ENCODE results near the gene RASD2.
"Not testable (repeated sequence)": the region's sequence is repeated elsewhere in the genome, so short reads cannot be mapped to it uniquely, and the experiment has no call there.

RASD2 gene, protein sequence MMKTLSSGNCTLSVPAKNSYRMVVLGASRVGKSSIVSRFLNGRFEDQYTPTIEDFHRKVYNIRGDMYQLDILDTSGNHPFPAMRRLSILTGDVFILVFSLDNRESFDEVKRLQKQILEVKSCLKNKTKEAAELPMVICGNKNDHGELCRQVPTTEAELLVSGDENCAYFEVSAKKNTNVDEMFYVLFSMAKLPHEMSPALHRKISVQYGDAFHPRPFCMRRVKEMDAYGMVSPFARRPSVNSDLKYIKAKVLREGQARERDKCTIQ

DNA sequence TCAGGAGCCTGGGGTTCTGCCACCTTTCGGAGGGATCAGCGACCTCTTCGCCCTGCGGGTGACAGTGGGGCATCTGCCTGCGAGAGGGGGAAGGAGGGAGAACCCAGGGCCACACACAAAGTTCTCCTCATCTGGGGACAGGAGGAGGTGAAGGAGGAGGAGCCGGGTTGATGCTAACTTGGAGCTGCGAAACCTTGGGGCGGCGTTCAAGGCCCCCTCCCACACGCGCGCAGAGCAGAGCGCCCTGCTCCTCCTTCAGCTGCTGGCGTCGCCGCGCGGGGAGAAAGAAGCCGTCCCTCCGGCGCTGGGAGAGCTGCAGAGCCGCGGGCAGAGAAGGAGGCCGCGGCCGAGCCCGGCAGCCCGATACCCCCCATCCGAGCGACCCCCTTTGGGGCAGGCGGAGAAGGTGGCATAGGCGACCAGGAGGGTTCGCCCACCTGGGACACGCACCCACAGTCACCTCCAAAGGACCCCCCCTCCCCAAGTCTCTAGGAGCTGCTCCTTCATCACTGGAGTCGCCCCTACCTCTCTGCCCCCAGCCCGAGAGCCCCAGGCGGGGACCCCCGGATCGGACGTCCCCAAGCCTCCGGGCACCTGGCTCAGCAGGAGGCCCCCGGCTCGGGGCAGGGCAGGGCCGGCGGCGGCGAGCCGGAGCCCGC lies at the start of gene RASD2:
RASD2 (plus strand) TSS at position 237 of the 659 bp plus-strand sequence. CDS start 5,979 bp downstream, outside the sequence.
- DNase-seq (ENCODE audit: insufficient read length, low spot score) (peak; percentile 63), FAIRE-seq (no peak)

GRCh38 chr22:35491061-35491907 lies 49.3 kb upstream of the RASD2 start:
- DNase-seq (ENCODE audit: insufficient read length, low spot score); FAIRE-seq: not testable (repeated sequence)

DNA sequence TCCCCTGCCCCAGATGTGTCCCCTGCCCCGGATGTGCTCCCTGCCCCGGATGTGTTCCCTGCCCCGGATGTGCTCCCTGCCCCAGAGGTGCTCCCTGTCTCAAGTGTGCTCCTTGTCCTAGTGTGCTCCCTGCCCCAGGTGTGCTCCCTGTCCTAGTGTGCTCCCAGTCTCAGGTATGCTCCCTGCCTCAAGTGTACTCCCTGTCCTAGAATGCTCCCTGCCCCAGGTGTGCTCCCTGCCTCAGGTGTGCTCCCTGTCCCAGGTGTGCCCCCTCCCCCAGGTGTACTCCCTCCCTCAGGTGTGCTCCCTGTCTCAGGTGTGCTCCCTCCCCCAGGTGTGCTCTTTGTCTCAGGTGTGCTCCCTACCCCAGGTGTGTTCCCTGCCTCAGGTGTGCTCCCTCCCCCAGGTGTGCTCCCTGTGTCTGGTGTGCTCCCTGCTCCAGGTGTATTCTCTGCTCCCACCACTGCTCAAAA lies 48.7 kb upstream of the RASD2 start:
- no peak for DNase-seq (ENCODE audit: insufficient read length, low spot score)

GRCh38 chr22:35493074-35493473 lies 47.6 kb upstream of the RASD2 start:
- no peak for DNase-seq (ENCODE audit: insufficient read length, low spot score)
- no peak for FAIRE-seq

More for the DNA sequence above, 48.7 kb upstream of the RASD2 start:
- no peak for FAIRE-seq

- FAIRE-seq; DNase-seq (ENCODE audit: insufficient read length, low spot score): not testable (repeated sequence)
These were observed 44.9 kb upstream of the RASD2 start for GRCh38 chr22:35495711-35496110.

GRCh38 chr22:35496768-35497312 lies 43.8 kb upstream of the RASD2 start:
- DNase-seq (ENCODE audit: insufficient read length, low spot score) (no peak), FAIRE-seq (no peak)

DNA sequence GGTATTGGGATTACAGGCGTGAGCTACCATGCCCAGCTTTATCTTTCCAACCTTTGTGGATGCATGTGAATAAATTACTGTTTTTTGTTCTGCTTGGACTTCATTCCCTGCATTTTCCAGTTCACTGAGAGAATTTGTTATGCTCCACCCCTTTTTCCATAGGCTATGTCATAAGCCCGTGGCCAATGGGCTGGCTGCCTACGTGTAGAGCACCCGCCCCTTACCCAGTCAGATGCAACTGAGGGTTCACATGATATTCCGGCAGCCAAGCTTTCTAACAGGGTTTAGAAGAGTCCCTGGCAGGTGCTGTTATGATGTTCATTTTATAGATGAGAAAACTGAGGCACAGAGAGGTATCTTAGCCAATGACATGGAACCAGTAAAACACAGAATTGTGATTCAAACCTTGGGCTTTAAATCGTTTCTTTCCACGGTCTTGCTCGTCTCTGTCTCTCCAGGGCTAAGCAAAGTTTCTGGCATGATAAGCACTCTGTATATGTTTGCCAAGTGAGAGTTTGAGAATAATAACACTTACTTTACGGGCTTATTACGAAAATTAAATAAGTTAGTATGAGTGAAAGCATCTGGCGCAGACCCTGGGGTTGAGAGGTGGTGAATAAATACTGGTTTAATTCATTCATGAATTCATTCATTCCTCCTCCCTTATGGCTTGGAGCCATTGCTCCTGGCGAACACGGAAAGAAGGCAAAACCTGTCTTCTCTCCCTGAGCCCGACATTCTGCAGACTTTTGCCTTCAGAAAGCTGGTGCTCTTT lies 42.4 kb upstream of the RASD2 start:
- FAIRE-seq = no peak
- DNase-seq (ENCODE audit: insufficient read length, low spot score) = no peak

- DNase-seq (ENCODE audit: insufficient read length, low spot score) = no peak
- FAIRE-seq = no peak
These were observed 37.8 kb upstream of the RASD2 start for GRCh38 chr22:35502836-35503235.

DNA sequence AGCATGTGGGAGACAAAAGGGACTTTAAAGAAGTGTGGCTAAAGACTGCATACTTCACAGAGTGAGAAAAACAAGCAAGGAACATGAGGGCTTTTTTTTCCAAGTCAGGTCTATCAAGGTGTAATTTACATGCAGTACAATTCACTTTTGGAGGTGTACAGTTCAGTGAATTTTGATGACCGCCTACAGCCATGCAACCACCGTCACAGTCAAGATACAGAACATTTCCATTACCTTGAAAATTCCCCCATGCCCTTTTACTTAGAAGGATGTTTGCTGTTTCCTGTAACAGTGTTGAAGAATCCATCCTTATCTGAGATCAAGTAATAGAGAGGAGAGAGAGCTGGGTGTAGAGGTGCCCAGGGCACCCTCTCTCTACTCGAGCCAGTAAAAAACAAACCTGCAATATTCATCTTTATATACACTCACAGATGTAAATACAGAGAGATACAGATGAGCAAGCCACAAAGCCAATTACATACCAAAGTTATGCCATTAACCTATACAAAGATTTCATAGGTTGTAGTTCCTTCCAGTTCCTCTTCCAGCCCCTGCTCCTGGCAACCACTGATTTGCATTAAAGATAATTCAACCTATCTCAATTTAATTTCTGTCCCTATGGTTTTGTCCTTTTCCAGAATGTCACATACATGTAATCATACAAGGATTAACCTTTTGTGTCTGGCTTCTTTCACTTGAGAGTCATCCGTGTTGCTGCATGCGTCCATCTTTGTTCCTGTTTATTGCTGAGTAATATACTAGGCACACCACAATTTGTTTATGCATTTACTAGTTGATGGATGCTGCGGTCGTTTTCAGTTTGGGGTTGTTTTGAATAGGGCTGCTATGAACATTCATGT lies 35.0 kb upstream of the RASD2 start:
- FAIRE-seq (no peak), DNase-seq (ENCODE audit: insufficient read length, low spot score) (no peak)

- FAIRE-seq (no peak), DNase-seq (ENCODE audit: insufficient read length, low spot score) (no peak)
These were observed 34.4 kb upstream of the RASD2 start for GRCh38 chr22:35506259-35506570.

DNA sequence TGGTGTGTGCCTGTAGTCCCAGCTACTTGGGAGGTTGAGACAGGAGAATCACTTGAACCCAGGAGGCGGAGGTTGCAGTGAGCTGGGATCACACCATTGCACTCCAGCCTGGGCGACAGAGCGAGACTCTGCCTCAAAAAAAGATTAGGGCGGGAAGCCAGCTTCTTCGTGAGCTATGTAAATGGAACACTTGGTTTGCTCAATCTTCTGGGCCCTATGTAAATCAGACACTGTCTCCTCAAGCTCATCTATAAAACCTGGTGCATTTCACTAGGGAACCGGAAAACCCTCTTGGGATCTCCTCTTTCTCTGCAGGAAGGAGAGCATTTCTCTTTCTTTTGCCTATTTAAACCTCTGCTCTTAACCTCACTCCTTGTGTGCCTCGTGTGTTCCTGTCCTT lies 32.8 kb upstream of the RASD2 start:
- not testable (repeated sequence) for DNase-seq (ENCODE audit: insufficient read length, low spot score); FAIRE-seq

GRCh38 chr22:35509451-35509850 lies 31.2 kb upstream of the RASD2 start:
- FAIRE-seq (no peak), DNase-seq (ENCODE audit: insufficient read length, low spot score) (no peak)

- FAIRE-seq (no peak), DNase-seq (ENCODE audit: insufficient read length, low spot score) (no peak)
These were observed 30.7 kb upstream of the RASD2 start for GRCh38 chr22:35509960-35510359.

DNA sequence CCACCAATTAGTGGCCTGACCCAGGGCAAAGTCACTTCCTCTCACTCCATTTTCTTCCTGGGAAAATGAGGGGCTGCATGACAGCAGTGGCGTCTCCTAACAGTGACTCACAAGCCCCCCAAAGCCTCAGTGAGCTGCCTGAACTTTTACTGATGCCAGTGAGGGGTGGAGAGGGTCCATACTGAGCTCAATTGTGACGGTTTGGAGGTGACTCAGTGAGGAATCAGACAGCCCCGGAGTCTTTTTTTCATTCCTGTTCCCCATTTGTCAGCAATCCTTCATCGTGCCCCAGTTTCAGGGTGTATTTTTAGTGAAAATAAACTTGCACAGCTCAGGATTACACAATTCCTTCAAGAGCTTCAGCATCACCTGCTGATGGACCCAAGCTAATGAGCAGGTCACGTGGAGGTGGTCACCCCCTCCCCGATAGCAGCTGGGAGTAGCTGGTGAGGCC lies 30.1 kb upstream of the RASD2 start:
- DNase-seq (ENCODE audit: insufficient read length, low spot score) (no peak), FAIRE-seq (no peak)

DNA sequence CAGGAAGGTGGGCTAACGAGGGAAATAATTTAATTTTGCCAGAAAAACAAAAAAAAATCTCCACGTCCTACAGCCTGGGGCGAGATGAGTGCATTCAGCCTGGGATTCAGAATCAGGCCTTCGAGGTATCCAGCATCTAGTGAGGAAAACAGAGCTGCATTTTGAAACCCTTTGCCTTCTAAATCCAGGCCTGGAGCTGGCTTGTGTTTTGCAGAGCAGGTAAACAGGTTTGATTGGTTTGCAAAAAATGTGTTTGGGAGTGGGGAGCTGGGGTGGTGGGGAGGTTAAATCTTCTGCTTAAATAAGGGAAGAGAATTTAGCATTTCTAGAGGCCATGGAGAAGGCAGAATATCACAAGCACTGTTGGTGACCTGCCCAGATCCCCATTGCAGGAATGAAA lies 29.7 kb upstream of the RASD2 start:
- DNase-seq (ENCODE audit: insufficient read length, low spot score) (no peak), FAIRE-seq (no peak)

GRCh38 chr22:35514366-35514765 lies 26.3 kb upstream of the RASD2 start:
- DNase-seq (ENCODE audit: insufficient read length, low spot score) (no peak), FAIRE-seq (no peak)

GRCh38 chr22:35515952-35516351 lies 24.7 kb upstream of the RASD2 start:
- FAIRE-seq; DNase-seq (ENCODE audit: insufficient read length, low spot score): not testable (repeated sequence)

DNA sequence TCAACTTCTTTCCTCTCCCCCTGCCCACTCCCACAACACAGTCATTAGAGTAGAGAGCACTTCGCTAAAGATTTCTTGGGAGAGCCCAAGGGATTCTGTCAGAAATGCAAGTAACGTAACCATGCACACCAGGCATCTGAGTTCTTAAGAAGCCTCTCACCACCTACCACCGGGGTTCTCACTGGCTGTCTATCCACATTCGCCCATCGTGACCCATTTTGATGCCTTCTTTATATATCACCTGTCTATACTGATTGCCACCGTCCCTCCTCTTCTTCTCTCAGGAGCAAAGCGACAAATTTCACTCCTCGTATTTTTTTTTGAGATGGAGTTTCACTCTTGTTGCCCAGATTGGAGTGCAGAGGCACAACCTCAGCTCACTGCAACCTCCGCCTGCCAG lies 23.9 kb upstream of the RASD2 start:
- no peak for DNase-seq (ENCODE audit: insufficient read length, low spot score)
- no peak for FAIRE-seq

DNA sequence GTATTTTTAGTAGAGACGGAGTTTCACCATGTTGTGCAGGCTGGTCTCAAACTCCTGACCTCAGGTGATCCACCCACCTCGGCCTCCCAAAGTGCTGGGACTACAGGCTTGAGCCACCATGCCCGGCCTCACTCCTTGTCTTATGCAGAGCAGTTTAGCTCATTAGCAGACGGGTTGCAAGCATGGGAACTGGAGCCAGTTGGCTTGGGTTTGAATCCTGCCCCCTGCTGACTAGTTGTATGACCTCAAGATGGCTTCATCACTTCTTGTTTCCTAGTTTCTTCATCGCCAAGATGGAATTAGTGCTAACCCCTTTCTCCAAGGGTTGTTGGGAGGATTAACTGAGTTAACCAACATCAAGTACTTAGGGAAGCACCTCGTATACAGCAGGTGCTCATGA lies 23.4 kb upstream of the RASD2 start:
- DNase-seq (ENCODE audit: insufficient read length, low spot score) (no peak), FAIRE-seq (no peak)

All from GM19239 (cell line).